ENCODE results near the gene ADAM23. TPM values are rescaled to one million over a fixed set of nuclear protein-coding genes. Genes with fewer than 3 reads are reported as not detected.
A peak's percentile ranks its signal among the peaks of the same experiment; 100 is the strongest.

Gene ADAM23
- total RNA-seq, 1 donor from 2014 or later = 3.4 TPM

- DNase-seq (ENCODE audit: low spot score) = no peak
These were observed 197.9 kb downstream of the ADAM23 start for GRCh38 chr2:206641226-206641625.

GRCh38 chr2:206642075-206643025 is 199.0 kb downstream of the ADAM23 start, which contains the start of gene FAM237A:
FAM237A (plus strand) TSS chr2:206642487; CDS start chr2:206644237, 1,750 bp downstream.
- peak; percentile 60 for DNase-seq (ENCODE audit: low spot score)

GRCh38 chr2:206647985-206648384 is 204.7 kb downstream of the ADAM23 start:
- no peak for DNase-seq (ENCODE audit: low spot score)

DNA sequence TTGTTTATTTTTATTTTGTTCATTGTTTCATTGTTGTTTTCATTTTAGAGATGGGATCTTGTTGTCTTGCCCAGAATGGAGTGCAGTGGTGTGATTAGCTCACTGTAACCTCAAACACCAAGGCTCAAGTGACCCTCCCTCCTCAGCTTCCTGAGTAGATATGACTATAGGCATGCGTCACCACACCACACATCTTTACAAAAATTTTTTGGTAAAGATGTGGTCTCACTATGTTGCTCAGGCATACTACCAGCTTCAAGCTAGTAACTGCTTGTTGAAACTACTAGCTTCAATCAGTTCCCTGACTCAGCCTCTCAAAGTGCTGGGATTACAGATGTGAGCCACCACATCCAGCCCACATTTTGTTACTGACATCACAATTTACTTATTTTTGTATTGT is 213.8 kb downstream of the ADAM23 start:
- no peak for DNase-seq (ENCODE audit: low spot score)

DNA sequence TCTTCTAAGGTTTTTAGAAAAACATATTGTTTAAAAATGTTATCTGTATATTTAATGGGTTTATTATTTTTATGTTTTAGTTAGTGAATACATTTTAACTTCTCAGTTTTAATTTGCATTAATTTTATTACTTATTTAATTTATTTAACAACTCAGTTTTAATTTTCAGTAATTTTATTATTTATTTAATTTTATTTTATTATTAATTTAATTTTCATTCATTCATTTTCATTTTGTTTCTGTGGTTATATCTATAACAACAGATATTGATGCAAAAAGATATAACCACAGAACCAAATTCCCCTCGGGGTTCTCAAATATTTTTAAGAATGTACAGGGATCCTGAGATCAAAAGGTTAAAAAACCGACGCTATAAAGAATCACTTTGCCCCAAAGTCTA is 221.9 kb downstream of the ADAM23 start:
- no peak for DNase-seq (ENCODE audit: low spot score)

Other genes with a start within 250 kb of the ADAM23 start
- 24.6 TPM for gene ZDBF2, start 168.9 kb upstream of the ADAM23 start, total RNA-seq (ENCODE audit: insufficient read depth, low replicate concordance)
- gene FAM237A, start 199.0 kb downstream of the ADAM23 start, total RNA-seq (ENCODE audit: insufficient read depth, low replicate concordance) = not detected

Measured in umbilical cord (tissue), 2 donors.